ENCODE results near the gene SAMSN1. TPM values are rescaled to one million over a fixed set of nuclear protein-coding genes. Genes with fewer than 3 reads are reported as not detected.

SAMSN1 gene
- total and polyA plus RNA-seq, 2 of the 8 experiments (the other 6 are each of a cell fraction or from before 2014, with no cell fraction given): 0.50 to 3.0 TPM

GRCh38 chr21:14452031-14452726 lies 93.9 kb downstream of the SAMSN1 start:
- ChIA-PET CTCF (ENCODE audit: partially characterized antibody) (interaction anchor here (0.7 to 1.8 kb wide), 2 partner anchors 211 to 286 kb away, joined by 3 to 5 read pairs; no protein-coding TSS in a partner anchor), POLR2A (ENCODE audit: partially characterized antibody) (no interaction called here)
- H3K27ac ChIP-seq (ENCODE audit: low read depth, low read length): no peak overlapping the region
- no peak overlapping the region for H3K4ac ChIP-seq (replicated peaks; ENCODE audit: insufficient read length, low read depth, low read length)
- no peak overlapping the region for H2BK5ac ChIP-seq (ENCODE audit: low read depth, low read length)
- H3K56ac ChIP-seq (replicated peaks; ENCODE audit: insufficient read length, low read depth, low read length): no peak overlapping the region
- H3K14ac ChIP-seq (ENCODE audit: insufficient read length): no peak overlapping the region
- no peak overlapping the region for H4K5ac ChIP-seq (ENCODE audit: insufficient read length, low read depth, low read length)
- no peak overlapping the region for H3K9ac ChIP-seq (replicated peaks in 1 of 4; ENCODE audit: extremely low read depth in 1 of 4, low read depth in 3 of 4, low read length in 3 of 4)
- H3K4me2 ChIP-seq (ENCODE audit: insufficient read depth in 1 of 2, low read depth in 2 of 2, low read length in 2 of 2): no peak overlapping the region
- no peak overlapping the region for H3K23ac ChIP-seq (ENCODE audit: insufficient read length)
- no peak for FAIRE-seq
- no peaks in the 10 kb centered on the region for H3K23me2 ChIP-seq (ENCODE audit: low read depth, low read length)
- no peak overlapping the region for H2BK120ac ChIP-seq (replicated peaks; ENCODE audit: low read depth, low read length)
- H4K91ac ChIP-seq (replicated peaks; ENCODE audit: insufficient read length, low read length): no peak overlapping the region
- no peaks in the 10 kb centered on the region for H3K79me2 ChIP-seq (ENCODE audit: control insufficient read depth in 1 of 2, insufficient read depth in 2 of 2, low read length in 2 of 2)
- no peak for DNase-seq (ENCODE audit: low read depth in 1 of 2, low spot score in 2 of 2)
- 95% methylated on average over 7 of the region's 7 CpGs; no CpG with 5 or more reads in 1 of the 2 experiments for WGBS, 2 experiments (ENCODE audit: extremely low coverage in 1 of 2, insufficient coverage in 1 of 2, insufficient read length in 1 of 2, insufficient replicate concordance in 2 of 2, low coverage in 1 of 2, low lambda C conversion rate in 2 of 2, missing lambda C conversion rate in 1 of 2)
- H2BK15ac ChIP-seq (ENCODE audit: low read length): no peak overlapping the region
- H3K27me3 ChIP-seq (replicated peaks in 1 of 4; ENCODE audit: control insufficient read depth in 3 of 4, extremely low read depth in 1 of 4, insufficient read depth in 3 of 4, low read length in 3 of 4): no peaks in the 10 kb centered on the region
- H2AFZ ChIP-seq (ENCODE audit: low read length): no peak overlapping the region
- no peaks in the 10 kb centered on the region for H3K36me3 ChIP-seq (ENCODE audit: control insufficient read depth in 2 of 4, insufficient read depth in 4 of 4, low read length in 3 of 4)
- no peak overlapping the region for H3K18ac ChIP-seq (ENCODE audit: extremely low read depth, low read length)
- no peaks in the 10 kb centered on the region for H4K20me1 ChIP-seq (replicated peaks in 1 of 2; ENCODE audit: control insufficient read depth in 1 of 2, insufficient read depth in 2 of 2, low read length in 2 of 2)
- TF ChIP-seq EGR1 (IDR thresholded peaks at IDR 0.05; ENCODE audit: borderline replicate concordance, low read depth, low read length) (no peak), NRF1 (IDR thresholded peaks at IDR 0.05; ENCODE audit: low read depth, low read length) (no peak), GTF2F1 (IDR thresholded peaks at IDR 0.05; ENCODE audit: borderline replicate concordance, low read depth, low read length) (no peak), SIX5 (IDR thresholded peaks at IDR 0.05; ENCODE audit: low read depth, low read length) (no peak)
- H3K79me1 ChIP-seq (ENCODE audit: low read depth, low read length): no peaks in the 10 kb centered on the region
- no peak overlapping the region for H2AK5ac ChIP-seq (ENCODE audit: low read depth, low read length)
- H2BK20ac ChIP-seq (ENCODE audit: low read length): no peak overlapping the region
- no peaks in the 10 kb centered on the region for H3K4me1 ChIP-seq (replicated peaks in 1 of 4; ENCODE audit: control insufficient read depth in 3 of 4, insufficient read depth in 4 of 4, low read length in 3 of 4)
- no peak overlapping the region for H4K8ac ChIP-seq (ENCODE audit: extremely low read depth, insufficient read depth, low read length)
- no peak overlapping the region for H2BK12ac ChIP-seq (ENCODE audit: low read depth, low read length)
- no peak overlapping the region for H3K4me3 ChIP-seq (ENCODE audit: extremely low read depth in 1 of 4, insufficient read depth in 2 of 4, low read depth in 3 of 4, low read length in 4 of 4)
- H3K9me3 ChIP-seq (ENCODE audit: insufficient read depth in 2 of 2, low read depth in 1 of 2, low read length in 1 of 2): no peaks in the 10 kb centered on the region

Data from H1 (cell line).